Ishikawa (cell line): ENCODE measurements around the gene ANKRD12.

Source experiments
- CEBPB ChIP-seq: IDR thresholded peaks from 2 replicates; pipeline ENCODE4 v1.6.1; 2012
- CREB1 ChIP-seq: IDR thresholded peaks from 2 replicates; pipeline ENCODE4 v1.6.1; 2012; ENCODE audit warnings: low read depth
- EGR1 ChIP-seq: IDR thresholded peaks from 2 replicates; pipeline ENCODE4 v1.6.1; 2012
- EP300 ChIP-seq: IDR thresholded peaks from 2 replicates; pipeline ENCODE4 v1.6.1; 2012; ENCODE audit warnings: borderline replicate concordance
- FOXM1 ChIP-seq: IDR thresholded peaks from 2 replicates; pipeline ENCODE4 v1.6.1; 2012; ENCODE audit warnings: low read depth, borderline replicate concordance
- MAX ChIP-seq: IDR thresholded peaks from 2 replicates; pipeline ENCODE4 v1.6.1; 2012
- NFIC ChIP-seq: IDR thresholded peaks from 2 replicates; pipeline ENCODE4 v1.6.1; 2012
- RAD21 ChIP-seq: IDR thresholded peaks from 2 replicates; pipeline ENCODE4 v1.6.1; 2012; ENCODE audit warnings: low read depth
- REST ChIP-seq: IDR thresholded peaks from 2 replicates; pipeline ENCODE4 v1.6.1; 2012; ENCODE audit warnings: low read depth, mild to moderate bottlenecking
- TAF1 ChIP-seq: IDR thresholded peaks from 2 replicates; pipeline ENCODE4 v1.6.1; 2012; ENCODE audit warnings: low read depth, mild to moderate bottlenecking
- TCF12 ChIP-seq: IDR thresholded peaks from 2 replicates; pipeline ENCODE4 v1.6.1; 2012; ENCODE audit warnings: low read depth
- TEAD4 ChIP-seq: IDR thresholded peaks from 2 replicates; pipeline ENCODE4 v1.6.1; 2012
- USF1 ChIP-seq: IDR thresholded peaks from 2 replicates; pipeline ENCODE4 v1.6.1; 2012
- YY1 ChIP-seq: IDR thresholded peaks from 2 replicates; pipeline ENCODE4 v1.6.1; 2012; ENCODE audit warnings: low read depth
- ZBTB7A ChIP-seq: IDR thresholded peaks from 2 replicates; pipeline ENCODE4 v1.6.1; 2012; ENCODE audit warnings: low read depth

ANKRD12 gene

DNA sequence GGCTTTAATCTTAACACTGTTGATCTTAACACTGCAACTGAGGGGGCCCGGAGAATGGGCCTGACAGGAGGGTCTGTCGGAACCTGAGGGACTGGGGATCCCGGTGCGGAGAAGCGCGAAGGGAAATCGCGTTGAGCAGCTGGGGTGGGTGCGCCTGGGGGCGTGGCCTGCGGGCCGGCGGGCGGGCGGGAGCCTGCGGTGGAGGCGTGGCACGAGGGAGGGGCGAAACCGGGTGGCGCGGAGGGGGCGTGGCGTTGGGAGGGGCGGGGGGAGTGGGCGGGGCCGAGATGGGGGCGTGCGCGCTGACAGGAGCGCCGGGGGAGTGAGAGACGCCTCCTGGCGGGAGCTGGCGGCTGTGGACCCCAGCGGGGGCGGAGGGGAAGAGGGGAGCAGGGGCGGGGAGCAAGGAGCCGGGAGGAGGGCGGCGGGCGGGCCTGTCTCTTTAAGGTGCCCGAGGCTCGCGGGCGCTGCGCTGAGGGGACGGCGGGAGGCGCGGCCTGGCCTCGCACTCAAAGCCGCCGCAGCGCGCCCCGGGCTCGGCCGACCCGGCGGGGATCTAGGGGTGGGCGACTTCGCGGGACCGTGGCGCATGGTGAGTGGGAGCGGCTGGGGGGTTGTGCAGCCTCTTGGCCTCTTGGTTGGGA lies 197.9 kb downstream of the ANKRD12 start, which contains the start of gene TWSG1:
Gene TWSG1 (plus strand): TSS at position 445 of the 644 bp plus-strand sequence. CDS start 2,457 bp downstream, outside the sequence.
- peak; percentile 49 for TF ChIP-seq TAF1
- no peak for TF ChIP-seq USF1
- TF ChIP-seq FOXM1, result no peak
- no peak for TF ChIP-seq CEBPB
- TF ChIP-seq NFIC, result no peak
- TF ChIP-seq EP300, result no peak
- TF ChIP-seq EGR1, result peak; percentile 79
- TF ChIP-seq RAD21, result peak; percentile 1; the same call in 1 of the 2 replicates
- no peak for TF ChIP-seq TEAD4
- no peak for TF ChIP-seq REST
- no peak for TF ChIP-seq CREB1
- no peak for TF ChIP-seq MAX
- no peak; the same call in 1 of the 2 replicates for TF ChIP-seq TCF12
- TF ChIP-seq YY1, result no peak
- 0 out of 2 replicates have a peak, but pooled peaks have one; percentile 64 for TF ChIP-seq ZBTB7A

- no peak for TF ChIP-seq CREB1
- no peak for TF ChIP-seq MAX
- no peak for TF ChIP-seq CEBPB
- no peak for TF ChIP-seq TEAD4
- TF ChIP-seq ZBTB7A, result no peak
- no peak for TF ChIP-seq EGR1
- no peak for TF ChIP-seq TCF12
- TF ChIP-seq TAF1, result no peak
Measured at GRCh38 chr18:9334973-9335696, 198.6 kb downstream of the ANKRD12 start.
